Activated gamma-delta T cell treated with anti-CD3 and anti-CD28 coated beads, Interleukin-2, amount 50 U/mL, for 16 hours (primary cell): ENCODE results near the gene TTC9.

ENCODE experiments used
- DNase-seq: peaks from one replicate; pipeline ENCODE4 v3.0.0-alpha.2; 2020; ENCODE audit warnings: low read depth

The TTC9 gene

DNA sequence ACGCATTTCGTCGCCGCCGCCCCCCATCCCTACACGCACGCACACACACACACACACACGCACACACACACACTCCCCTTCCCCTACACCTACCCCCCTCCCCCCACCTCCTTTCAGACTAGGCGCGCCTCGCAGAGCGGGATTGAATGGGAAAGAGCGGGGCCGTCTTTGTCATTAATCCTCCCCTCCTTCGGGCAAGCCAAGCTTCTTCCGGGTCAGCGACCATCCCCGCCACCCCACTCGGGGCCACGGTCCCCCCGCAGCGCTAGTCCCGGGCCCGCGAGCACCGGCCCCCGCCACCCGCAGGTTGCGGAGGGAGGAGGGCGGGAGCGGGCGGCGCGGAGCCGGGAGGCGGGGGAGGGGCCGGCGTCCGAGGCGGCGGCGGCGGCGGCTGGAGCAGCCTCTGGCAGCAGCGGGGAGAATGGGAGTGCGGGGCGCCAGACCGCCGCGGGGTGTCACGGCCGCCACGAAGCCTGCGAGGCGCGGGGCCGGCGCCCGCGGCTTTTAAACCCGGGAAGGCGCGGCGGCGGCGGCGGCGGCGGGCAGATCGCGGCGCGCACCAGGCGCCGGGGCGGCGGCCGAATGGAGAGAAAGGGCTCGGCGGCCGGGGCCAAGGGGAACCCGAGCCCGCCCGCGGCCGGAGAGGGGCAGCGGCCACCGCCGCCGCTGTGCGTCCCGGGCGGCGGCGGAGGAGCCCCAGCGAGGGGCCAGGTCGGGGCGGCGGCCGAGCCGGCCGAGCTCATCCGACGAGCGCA, at the start of gene TTC9:
Gene TTC9, plus strand, starts transcription at position 369 of the 755 bp plus-strand sequence. Its CDS starts 214 bp downstream, at position 583.
- DNase-seq, result no peak

DNA sequence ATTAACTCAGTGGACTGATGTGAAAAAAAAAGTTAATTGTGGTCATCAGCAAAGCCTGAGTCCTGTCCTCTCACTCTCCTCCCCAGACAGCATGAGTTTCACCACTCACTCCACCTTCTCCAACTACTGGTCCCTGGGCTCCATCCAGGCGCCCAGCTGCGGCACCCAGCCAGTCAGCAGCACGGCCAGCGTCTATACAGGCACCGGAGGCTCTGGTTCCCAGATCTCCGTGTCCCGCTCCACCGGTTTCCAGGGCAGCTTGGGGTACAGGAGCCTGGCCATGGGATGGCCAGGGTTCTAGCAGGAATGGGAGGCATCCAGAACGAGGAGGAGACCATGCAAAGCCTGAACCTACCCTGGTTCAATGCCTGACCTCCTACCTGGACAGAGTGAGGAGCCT, 47.3 kb upstream of the TTC9 start:
- DNase-seq, result no peak

DNA sequence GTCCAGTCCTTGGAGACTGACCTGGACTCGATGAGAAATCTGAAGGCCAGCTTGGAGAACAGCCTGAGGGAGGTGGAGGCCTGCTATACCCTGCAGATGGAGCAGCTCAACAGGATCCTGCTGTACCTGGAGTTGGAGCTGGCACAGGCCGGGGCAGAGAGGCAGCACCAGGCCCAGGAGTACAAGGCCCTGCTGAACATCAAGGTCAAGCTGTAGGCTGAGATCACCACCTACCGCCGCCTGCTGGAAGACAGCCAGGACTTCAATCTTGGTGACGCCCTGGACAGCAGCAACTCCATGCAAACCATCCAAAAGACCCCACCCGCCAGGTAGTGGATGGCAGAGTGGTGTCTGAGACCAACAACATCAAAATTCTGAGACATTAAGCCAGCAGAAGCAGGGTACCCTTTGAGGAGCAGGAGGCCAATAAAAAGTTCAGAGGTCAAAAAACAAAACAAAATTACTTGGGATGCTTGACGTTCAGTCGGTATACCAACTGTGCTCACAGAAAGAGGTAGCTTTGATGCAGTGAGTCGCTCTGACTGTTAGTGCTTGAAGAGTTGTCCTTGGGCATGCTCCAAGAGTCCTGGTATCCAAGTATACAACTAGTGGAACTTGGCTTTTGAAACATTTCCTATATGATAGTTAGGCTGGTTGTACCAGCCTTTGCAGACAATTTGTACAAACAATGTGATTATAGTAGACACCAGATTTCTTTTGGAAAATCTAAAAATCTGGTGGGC, 46.1 kb upstream of the TTC9 start:
- DNase-seq, result no peak

DNA sequence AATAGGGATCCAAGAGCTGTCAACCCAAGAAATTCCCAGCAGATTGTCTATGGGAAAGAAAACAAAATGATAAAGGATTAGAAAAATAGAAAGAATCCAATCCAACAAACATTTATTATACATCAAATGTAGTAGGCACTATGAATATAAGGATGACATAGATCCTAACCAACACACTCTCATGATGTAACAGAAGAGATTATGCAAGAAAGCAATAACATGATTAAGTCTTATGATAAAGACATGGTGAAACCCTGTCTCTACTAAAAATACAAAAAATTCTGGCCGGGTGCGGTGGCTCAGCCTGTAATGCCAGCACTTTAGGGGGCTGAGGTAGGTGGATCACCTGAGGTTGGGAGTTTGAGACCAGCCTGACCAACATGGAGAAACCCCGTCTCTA, 44.0 kb upstream of the TTC9 start:
- no peak for DNase-seq

DNA sequence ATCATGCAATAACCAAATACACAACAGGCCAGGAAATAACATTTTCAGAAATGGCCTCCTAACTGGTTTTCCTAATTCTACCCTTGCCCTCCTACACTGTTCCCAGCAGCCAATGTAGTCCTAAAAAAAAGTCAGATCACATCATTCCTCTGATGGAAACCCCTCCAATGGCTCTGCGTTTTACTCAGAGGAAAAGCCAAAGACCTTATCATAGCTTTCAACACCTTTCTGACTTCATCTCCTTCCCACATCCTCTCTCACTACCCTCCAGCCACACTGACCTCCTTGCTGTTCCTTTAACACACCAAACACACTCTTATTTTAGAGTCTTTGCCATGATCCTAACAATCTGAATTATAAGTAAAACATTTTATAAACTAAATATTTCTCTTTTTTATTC, 42.4 kb upstream of the TTC9 start:
- DNase-seq, result no peak

DNA sequence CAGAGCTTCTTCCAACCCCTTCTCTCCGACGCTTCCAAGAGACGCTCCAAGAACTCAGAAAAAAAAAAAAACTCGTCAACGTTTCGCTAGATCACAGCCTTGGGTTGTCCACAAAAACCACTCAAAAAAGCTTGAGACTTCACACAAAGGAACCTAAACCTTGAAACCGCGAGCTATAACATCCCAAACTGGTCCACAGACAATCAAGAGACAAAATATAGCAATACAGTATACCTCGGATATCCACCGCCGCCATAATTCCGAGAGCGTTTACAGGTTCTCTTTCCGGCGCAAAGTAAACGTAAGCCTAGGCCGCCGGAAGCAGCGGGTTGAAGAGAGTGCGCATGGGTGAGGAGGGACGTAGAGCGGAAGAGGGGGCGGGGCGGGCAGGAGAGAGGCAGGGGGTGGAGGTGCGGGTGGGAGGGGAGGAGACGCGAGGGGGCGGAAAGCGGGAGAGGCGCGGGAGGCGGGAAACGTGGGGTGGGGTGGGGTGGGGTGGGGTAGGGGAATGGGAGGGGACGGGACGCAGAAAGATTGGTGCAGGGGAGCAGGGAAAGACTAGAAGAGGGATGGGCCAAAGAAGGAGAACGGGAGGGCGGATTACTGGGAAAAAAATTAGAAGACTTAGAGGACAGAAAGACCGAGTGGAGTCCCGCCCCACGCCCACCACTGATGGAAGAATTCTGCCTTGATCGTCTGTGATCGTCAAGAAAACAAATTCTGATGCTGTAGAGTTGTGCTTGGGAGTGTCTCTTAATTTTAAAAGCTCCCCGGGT, 41.1 kb upstream of the TTC9 start, which contains the start of gene MED6:
Gene MED6, minus strand, starts transcription at position 274 of the 776 bp plus-strand sequence. Its CDS starts 18 bp downstream, at position 256.
- peak; percentile 86 for DNase-seq

DNA sequence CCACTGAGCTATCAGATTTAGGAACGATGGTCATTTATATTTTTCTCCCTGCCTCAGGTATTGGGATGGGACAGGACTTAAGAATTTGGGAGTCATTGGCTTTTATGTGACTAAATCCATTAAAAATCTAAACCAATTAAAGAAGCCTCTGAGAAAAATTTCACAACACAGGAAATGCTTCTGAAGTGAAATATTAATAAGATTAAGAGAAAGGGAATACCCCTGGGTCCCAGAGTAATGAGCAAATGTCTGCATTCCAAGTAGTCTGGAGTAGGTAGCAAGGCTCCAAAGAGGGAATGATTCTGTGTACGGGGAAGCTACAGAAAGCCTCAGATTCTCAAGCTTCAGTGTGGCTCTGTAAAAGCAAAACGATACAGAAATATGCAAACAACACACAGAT, 40.6 kb upstream of the TTC9 start:
- DNase-seq, result no peak

DNA sequence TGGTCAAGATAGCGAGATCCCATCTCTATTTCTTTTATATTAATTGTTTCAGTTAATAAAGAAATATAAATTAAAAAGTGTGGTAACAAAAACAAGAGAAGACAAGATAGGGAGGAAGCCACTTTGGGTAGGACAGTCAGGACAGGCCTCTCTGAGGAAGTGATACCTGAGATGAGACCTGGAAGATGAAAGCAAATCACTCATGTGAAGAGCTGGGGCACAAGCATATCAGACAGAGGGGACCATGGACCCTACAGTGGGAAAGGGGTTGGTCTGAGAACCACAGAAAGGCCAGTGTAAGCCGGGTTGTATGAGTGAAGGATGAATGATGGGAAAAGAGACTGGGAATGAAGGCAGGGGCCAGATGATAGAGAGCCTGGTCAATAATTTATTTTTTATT, 39.5 kb upstream of the TTC9 start:
- no peak for DNase-seq

DNA sequence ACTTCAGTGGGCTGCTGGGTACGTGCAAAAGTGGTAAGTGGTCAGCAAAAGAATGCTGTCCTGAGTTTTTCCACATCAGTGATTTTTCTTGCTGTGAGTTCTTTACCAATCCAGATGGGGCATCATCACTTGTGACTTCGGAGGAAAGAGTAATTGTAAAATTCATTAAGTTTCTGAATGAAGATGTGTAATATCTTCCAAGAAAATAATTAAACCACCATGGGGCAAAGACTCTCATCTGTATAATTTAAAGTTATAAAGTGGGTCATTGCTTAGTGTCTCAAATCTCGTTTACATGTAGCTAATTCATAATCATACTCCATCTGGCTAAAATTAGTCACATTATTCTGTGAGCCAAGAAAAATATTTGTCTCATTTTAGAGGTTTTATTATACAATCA, 30.5 kb upstream of the TTC9 start:
- no peak for DNase-seq

DNA sequence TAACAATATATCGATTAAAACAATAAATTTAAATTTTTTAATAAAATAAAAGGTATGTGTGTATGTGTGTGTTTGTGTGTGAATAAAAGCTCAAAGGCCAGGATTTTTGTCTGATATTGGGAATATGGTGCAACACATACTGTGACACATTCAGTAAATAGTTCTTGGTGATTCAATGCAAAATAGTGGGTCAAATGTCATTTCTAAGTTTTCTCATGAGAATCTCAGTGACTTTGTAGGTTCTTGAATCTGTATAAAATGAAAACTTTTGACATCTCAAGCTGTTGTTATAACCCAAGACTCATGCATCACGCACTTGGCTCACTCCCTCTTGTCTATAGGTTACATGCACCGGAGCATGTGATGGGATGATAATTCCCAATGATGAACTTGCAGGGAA, 25.1 kb upstream of the TTC9 start:
- no peak for DNase-seq

DNA sequence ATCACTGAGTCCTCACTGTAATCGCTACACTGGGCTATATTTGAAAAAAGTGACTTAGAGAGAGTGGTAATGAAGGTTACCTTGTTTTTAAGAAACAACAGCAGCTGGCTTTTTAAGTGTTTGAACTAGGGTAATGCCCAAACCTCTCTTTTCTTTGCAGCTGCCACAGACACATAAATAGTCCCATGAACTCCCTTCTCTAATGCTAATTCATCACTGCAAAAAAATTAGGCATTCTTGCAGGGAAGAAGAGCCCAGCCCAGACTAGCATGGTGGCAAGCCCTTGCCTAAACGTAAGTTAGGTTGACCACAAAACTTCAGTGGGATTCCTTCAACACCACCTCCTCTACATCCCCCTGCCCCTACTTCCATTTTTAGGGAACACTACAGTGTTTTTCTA, 23.4 kb upstream of the TTC9 start:
- no peak for DNase-seq

DNA sequence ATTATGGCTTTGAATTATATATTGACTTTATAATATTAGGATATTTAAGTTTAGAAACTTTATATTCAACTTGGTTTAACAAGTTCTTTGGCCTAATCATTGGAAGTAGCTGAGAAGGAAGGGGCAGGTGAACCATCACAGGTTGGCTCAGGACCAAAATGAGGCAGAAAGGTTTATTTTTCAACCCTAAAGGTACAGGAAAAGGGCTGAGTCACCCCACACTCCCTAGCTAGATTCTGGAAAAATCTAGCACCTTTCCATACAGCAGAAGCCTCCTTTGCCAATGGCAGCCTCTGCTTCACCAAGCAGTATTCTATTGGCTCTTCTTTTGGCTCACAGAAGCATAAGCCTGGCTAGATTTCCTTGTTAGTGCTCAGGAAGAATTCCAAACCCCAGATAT, 22.0 kb upstream of the TTC9 start:
- DNase-seq, result no peak

DNA sequence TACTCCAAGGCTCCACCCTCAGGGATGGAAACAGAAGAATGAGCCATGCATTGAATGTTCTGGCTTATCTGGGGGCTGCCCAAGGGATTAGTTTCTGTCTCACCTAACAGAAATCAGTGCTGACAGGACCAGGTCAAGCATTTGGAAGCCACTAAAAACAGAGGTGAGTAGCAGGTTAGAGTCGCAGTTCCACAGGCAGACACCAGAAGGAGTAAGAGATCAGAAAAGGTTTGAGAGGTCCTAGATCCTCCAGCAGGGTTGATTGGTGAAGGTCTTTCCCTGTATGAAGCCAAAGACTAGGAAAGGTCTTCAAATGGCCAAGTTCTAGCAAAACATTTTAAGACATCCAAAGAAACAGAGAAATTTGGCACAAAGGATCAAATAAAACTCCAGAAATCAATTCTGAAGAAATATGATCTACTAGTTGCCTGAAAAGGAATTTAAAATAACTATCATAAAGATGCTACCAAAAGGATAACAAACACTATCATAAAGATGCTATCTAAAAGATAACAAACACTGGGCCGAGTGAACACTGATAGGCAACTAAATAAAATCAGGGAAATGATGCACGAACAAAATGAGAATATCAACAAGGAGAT, 19.5 kb upstream of the TTC9 start:
- DNase-seq, result peak; percentile 31

DNA sequence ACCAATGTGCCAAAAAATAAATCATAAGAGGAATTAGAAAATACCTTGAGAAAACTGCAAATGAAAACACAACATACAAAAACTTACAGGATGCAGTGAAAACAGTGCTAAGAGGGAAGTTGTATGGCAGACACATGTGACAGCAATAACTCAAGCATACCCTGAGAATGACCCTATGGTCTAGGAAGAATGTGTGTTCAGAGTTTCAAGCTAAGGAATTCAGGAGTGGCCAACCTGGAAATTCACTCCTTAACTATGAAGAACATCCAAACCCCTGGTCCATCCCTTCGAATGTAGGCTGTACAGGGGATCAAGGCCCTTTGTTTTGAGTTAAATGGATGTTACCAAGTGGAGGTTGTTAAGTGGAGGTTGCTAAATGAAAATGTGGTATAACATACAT, 16.7 kb upstream of the TTC9 start:
- no peak for DNase-seq

DNA sequence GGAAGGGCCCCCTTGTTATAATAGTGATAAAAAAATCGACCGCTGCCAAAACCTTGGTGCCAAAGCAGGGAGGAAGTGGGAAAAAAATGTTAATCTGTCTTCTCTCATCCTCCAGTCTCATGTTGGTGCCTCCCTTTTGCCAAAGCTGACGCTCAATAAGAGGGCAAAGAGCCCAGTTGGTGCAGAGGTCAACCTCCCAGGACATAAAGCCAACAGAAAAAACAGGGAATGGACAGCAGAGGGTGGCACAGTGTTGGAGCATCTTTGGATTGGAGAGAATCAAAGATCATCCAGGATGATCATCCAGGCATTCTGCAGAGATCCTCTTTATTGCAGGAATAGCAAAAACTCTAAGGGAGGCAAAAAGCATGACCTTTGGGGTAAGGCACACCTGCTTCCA, 9.8 kb upstream of the TTC9 start:
- no peak for DNase-seq

DNA sequence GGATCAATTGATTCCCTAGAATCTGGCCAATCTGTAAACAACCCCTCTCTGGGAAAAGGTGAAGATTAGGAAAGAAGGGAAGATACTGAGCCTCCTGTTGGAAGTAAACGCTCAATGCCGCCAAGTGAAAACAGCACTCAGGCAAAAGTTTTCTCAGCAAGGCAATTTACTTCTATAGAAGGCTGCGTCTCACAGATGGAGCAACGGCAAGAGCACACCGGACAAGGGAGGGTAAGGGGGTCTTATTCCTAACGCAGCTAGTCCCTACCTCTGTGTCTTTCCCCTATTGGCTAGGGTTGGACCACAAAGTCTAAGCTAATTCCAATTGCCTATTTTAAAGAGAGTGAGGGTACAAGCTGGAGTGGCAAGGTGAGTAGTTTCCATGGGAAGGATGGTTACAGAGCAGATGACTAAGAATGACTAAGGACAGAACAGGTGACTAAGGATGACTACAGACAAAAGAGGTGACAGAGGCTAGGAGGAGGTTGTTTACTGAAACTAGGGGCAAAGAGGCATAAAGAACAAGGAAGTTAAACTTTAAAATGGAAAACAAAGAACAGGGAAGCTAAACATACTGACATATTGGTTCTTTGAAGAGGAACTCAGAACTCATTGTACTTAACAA, 5.6 kb upstream of the TTC9 start:
- no peak for DNase-seq

DNA sequence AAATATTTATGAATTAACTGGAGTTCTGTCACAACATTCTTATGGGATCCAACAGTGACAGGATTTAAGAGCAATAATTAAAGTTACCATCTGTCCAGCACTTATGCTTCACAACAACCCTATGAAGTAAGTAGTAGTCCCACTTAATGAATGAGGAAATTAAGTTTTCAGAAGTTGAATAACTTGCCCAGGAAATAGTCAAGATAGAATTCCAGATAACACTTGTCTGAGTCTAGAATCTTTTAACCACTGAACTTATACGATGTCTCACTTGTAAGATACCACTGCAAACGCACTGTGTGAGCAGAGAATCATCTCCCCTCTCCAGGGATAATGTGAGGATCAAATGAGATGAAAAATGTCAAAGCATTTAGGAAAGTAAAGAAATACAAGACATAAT, 3.3 kb upstream of the TTC9 start:
- no peak for DNase-seq

DNA sequence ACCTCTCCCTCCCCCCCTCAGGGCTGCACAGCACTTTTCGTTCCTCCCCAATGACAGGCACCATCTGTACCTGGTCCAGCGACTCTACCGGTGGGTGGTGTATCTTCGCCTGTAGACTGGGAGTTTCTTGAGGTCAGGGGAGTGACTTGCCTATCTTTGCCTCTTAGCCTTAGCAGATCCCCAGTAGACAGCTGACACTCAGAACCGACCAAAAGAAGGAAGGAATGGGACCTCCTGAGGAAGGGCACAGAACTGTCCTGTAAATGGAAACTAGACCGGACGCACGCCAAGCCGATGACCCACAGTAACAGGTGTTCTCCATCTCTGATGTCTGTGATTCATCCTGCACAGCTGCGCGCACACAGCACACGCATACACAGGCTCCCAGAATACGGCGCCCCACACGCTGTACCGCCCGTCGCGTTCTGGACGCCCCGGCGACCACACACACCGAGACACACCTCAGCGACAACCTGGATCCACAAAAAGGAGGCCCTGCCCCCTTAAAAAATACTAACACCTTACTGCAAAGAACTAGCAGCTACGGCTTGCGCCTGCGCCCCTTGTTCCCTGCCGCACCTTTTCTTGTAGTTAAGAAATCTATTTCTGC, 673 bp upstream of the TTC9 start:
- DNase-seq, result no peak

DNA sequence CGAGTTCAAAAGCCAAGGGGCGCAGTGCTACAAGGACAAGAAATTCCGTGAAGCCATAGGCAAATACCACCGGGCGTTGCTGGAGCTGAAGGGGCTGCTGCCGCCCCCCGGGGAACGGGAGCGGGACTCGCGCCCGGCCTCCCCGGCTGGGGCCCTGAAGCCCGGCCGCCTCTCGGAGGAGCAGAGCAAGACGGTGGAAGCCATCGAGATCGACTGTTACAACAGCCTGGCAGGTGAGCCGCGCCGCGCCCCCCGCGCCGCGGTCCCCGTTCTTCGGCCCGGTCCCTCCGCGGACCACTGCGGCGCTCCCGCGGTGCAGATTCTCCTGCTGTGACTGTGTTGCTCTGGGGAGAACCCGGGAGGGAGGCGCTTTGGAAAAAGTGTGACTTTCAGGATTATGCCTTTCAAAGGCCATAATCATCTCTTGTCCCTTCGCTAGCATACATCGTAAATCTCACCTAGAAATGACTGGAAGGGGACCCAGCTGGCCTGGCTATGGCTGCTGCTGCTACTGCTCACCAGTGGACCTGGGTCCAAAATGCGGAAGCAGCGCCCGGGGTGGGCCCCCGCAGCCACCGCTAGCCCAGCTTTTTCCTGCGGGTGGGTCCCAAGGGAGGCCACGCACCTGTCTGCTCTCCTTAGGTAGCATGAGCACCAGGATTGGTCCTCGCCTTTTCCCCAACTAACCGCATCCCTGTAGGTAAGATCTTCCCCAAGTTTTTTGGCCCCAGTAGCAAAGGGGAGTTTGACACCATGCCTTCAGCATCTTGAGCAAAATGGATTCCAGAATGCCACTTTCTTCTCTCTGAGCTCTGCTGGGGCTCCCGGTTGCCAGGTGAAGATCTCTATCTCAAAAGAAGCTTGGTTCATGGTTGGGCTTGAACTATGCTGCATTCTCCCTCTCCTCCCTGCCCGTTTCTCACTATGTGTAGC, 853 bp downstream of the TTC9 start:
- no peak for DNase-seq

DNA sequence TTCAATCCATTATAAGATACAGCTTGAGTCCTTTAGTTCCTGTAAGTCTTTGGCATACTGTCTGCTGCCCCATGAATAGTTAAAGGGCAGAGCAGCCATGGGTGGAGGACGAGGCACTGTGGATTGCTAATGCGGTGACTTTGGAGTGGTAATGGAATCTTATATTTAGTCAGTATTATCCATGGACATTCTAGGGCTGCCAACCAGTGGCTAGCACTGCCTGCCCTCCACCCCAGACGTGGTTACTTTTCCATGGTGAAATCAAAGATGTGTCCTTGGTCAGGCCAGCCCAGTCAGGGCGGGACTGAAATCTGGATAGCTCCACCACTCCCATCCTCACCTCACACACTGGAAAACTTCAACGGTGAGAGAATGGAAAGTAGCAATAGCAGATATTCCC, 2.3 kb downstream of the TTC9 start:
- DNase-seq, result no peak
